Measurements from ENCODE around the gene TWNK. TPM values are rescaled to one million over a fixed set of nuclear protein-coding genes. Genes with fewer than 3 reads are reported as not detected.

The TWNK gene
- total RNA-seq, 1 experiment from 2014 or later: 38.7 TPM

DNA sequence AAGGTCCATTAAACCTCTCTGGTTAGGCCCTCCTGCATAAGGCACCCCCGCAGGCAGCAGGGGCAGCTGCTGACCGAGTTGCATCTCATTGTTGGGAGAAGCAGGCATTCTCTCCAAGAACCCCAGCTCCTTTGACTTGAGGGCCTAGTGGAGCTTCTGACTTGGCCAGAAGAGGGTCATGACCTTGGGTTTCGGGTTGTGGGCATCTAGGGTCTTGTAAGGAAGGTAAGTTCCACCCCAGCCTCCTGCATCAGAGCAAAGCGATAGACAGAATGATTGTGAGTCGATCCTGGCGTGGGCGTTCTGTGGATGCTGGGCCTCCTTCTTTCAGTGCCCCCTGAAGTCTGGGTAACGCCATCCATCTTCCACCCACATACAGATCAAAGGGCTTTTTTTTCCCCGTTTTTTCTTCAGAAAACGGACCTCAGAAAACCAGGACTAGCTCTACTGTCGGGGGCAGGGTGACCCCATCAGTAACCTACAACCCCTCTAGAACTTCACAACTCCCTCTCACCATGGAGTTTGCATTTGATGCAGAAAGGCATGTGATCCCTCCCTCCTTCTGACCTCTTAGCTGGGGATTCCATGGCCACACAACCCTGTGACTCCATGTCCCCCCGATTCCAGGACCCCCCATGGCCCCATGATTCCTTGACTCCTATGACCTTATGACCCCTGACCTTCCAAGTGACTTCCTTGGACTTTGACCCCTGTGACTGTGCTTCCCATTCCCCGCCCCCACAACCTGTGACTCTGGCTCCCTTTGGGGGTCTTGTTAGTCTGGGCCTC lies 15.0 kb upstream of the TWNK start:
- H3K56ac ChIP-seq (ENCODE audit: insufficient read length, low read depth, low read length): no peak overlapping the region
- no peaks in the 10 kb centered on the region for H3K4me1 ChIP-seq (ENCODE audit: insufficient read depth, low read length)
- no peak overlapping the region for H3K4ac ChIP-seq (ENCODE audit: low read depth, low read length)
- H2AFZ ChIP-seq (ENCODE audit: low read length): no peak overlapping the region
- H3K4me2 ChIP-seq (ENCODE audit: insufficient read depth, insufficient read length, low read length): no peak overlapping the region
- no CpG with 5 or more reads among the region's 13 CpGs for WGBS (ENCODE audit: extremely low coverage, insufficient read length, low lambda C conversion rate)
- no peak overlapping the region for H2BK20ac ChIP-seq (ENCODE audit: low read depth, low read length, poor library complexity, severe bottlenecking)
- no peak overlapping the region for H3K18ac ChIP-seq (ENCODE audit: insufficient read length, low read depth, low read length)
- no peaks in the 10 kb centered on the region for H3K27me3 ChIP-seq (ENCODE audit: insufficient read depth, low read length)
- H3K9ac ChIP-seq (ENCODE audit: extremely low read depth, insufficient read length, low read length): no peak overlapping the region
- no peak overlapping the region for H2AK5ac ChIP-seq (ENCODE audit: insufficient read length, low read length)
- H4K8ac ChIP-seq (replicated peaks; ENCODE audit: insufficient read length, low read depth, low read length): no peak overlapping the region
- no peak for DNase-seq
- H2BK120ac ChIP-seq (ENCODE audit: low read depth, low read length, poor library complexity, severe bottlenecking): no peak overlapping the region
- no peak overlapping the region for H3K23ac ChIP-seq (ENCODE audit: insufficient read length, low read depth, low read length)
- no peak overlapping the region for H3T11ph ChIP-seq (ENCODE audit: low read length)
- TF ChIP-seq, protein P1, sequence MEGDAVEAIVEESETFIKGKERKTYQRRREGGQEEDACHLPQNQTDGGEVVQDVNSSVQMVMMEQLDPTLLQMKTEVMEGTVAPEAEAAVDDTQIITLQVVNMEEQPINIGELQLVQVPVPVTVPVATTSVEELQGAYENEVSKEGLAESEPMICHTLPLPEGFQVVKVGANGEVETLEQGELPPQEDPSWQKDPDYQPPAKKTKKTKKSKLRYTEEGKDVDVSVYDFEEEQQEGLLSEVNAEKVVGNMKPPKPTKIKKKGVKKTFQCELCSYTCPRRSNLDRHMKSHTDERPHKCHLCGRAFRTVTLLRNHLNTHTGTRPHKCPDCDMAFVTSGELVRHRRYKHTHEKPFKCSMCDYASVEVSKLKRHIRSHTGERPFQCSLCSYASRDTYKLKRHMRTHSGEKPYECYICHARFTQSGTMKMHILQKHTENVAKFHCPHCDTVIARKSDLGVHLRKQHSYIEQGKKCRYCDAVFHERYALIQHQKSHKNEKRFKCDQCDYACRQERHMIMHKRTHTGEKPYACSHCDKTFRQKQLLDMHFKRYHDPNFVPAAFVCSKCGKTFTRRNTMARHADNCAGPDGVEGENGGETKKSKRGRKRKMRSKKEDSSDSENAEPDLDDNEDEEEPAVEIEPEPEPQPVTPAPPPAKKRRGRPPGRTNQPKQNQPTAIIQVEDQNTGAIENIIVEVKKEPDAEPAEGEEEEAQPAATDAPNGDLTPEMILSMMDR (conservative IDR thresholded peaks at IDR 0.05): no peak
- no peak overlapping the region for H3K27ac ChIP-seq (ENCODE audit: insufficient read length, low read depth, low read length)
- H3K79me2 ChIP-seq (ENCODE audit: insufficient read depth, low read length): no peaks in the 10 kb centered on the region
- H2BK12ac ChIP-seq (ENCODE audit: insufficient read length, low read depth, low read length): no peak overlapping the region
- Mint-ChIP-seq H3K4me3 (no peak overlapping the region; a peak in 1 of 5 replicates), H3K9me3 (no peaks in the 10 kb centered on the region; a peak in 2 of 5 replicates), H3K4me1 (peaks cover 32 to 34% of the 10 kb centered on the region in 2 experiments), H3K27me3 (ENCODE audit: low read depth) (peaks cover 7% of the 10 kb centered on the region), H3K27ac (no peak overlapping the region; a peak in 3 of 7 replicates), H3K36me3 (ENCODE audit: insufficient read depth in 1 of 3, low read depth in 3 of 3) (peaks cover 0 to 2% (median 0%) of the 10 kb centered on the region in 3 experiments; a peak in 3 of 7 replicates)
- peaks cover 12% of the 10 kb centered on the region for H3K23me2 ChIP-seq (ENCODE audit: insufficient read length, low read depth, low read length, poor library complexity, severe bottlenecking)
- no peaks in the 10 kb centered on the region for H3K79me1 ChIP-seq (ENCODE audit: insufficient read depth, low read depth, low read length, poor library complexity, severe bottlenecking)
- H4K91ac ChIP-seq (ENCODE audit: insufficient read length, low read depth, low read length): no peak overlapping the region
- H4K5ac ChIP-seq (ENCODE audit: insufficient read length, low read depth, low read length): no peak overlapping the region
- no peak overlapping the region for H3K14ac ChIP-seq (ENCODE audit: insufficient read depth, low read length)
- no peaks in the 10 kb centered on the region for H4K20me1 ChIP-seq (ENCODE audit: control insufficient read depth, insufficient read depth, insufficient read length)
- H3K9me3 ChIP-seq (ENCODE audit: control insufficient read depth, low read depth, low read length): no peaks in the 10 kb centered on the region
- H2BK15ac ChIP-seq (ENCODE audit: low read depth, low read length): no peak overlapping the region
- no peak overlapping the region for H2BK5ac ChIP-seq (ENCODE audit: insufficient read length, low read length)
